Measurements from ENCODE around the gene AJM1.
"Not testable (repeated sequence)": the region's sequence is repeated elsewhere in the genome, so short reads cannot be mapped to it uniquely, and the experiment has no call there.

AJM1 gene

GRCh38 chr9:136828474-136829140 is 13.7 kb upstream of the AJM1 start:
- no peak for DNase-seq (ENCODE audit: low spot score)
- TF ChIP-seq CTCF (IDR thresholded peaks at IDR 0.05; ENCODE audit: extremely low read depth, insufficient read depth, missing control alignments) = no peak
- in situ Hi-C loops (cut with MboI; ENCODE audit: low pct_unique_long_range_greater_than_20kb, low sequenced_read_pairs, unreplicated experiment) = no loop called here

GRCh38 chr9:136829412-136829811 is 12.9 kb upstream of the AJM1 start:
- no peak for DNase-seq (ENCODE audit: low spot score)
- in situ Hi-C loops (cut with MboI; ENCODE audit: low pct_unique_long_range_greater_than_20kb, low sequenced_read_pairs, unreplicated experiment) = no loop called here
- TF ChIP-seq CTCF (IDR thresholded peaks at IDR 0.05; ENCODE audit: extremely low read depth, insufficient read depth, missing control alignments) = no peak

- in situ Hi-C loops (cut with MboI; ENCODE audit: low pct_unique_long_range_greater_than_20kb, low sequenced_read_pairs, unreplicated experiment) = no loop called here
- DNase-seq (ENCODE audit: low spot score) = no peak
- no peak for TF ChIP-seq CTCF (IDR thresholded peaks at IDR 0.05; ENCODE audit: extremely low read depth, insufficient read depth, missing control alignments)
These were observed 12.0 kb upstream of the AJM1 start for GRCh38 chr9:136829981-136830885.

GRCh38 chr9:136831002-136831719 is 11.1 kb upstream of the AJM1 start:
- no peak for TF ChIP-seq CTCF (IDR thresholded peaks at IDR 0.05; ENCODE audit: extremely low read depth, insufficient read depth, missing control alignments)
- no peak for DNase-seq (ENCODE audit: low spot score)
- in situ Hi-C loops (cut with MboI; ENCODE audit: low pct_unique_long_range_greater_than_20kb, low sequenced_read_pairs, unreplicated experiment) = no loop called here

- DNase-seq (ENCODE audit: low spot score) = no peak
- in situ Hi-C loops (cut with MboI; ENCODE audit: low pct_unique_long_range_greater_than_20kb, low sequenced_read_pairs, unreplicated experiment) = no loop called here
- TF ChIP-seq CTCF (IDR thresholded peaks at IDR 0.05; ENCODE audit: extremely low read depth, insufficient read depth, missing control alignments) = no peak
These were observed 10.6 kb upstream of the AJM1 start for GRCh38 chr9:136831720-136832104.

GRCh38 chr9:136832581-136832980 is 9.7 kb upstream of the AJM1 start:
- no peak for TF ChIP-seq CTCF (IDR thresholded peaks at IDR 0.05; ENCODE audit: extremely low read depth, insufficient read depth, missing control alignments)
- no peak for DNase-seq (ENCODE audit: low spot score)
- in situ Hi-C loops (cut with MboI; ENCODE audit: low pct_unique_long_range_greater_than_20kb, low sequenced_read_pairs, unreplicated experiment) = no loop called here

GRCh38 chr9:136833381-136834048 is 8.8 kb upstream of the AJM1 start:
- DNase-seq (ENCODE audit: low spot score); in situ Hi-C loops (cut with MboI; ENCODE audit: low pct_unique_long_range_greater_than_20kb, low sequenced_read_pairs, unreplicated experiment): not testable (repeated sequence)
